AG04450 (cell line): ENCODE measurements around the gene INO80B. TPM values are rescaled to one million over a fixed set of nuclear protein-coding genes. Genes with fewer than 3 reads are reported as not detected.

Source experiments
- CTCF ChIA-PET: fragments of 300-600, 350-600 bp; formaldehyde crosslinking; extraction: SDS; loops from one replicate; lab custom pipeline; 2022; ENCODE audit warnings: antibody characterized with exemption, inconsistent platforms; lab: Charles Lee
- POLR2A ChIA-PET: fragments of 350-600 bp; formaldehyde crosslinking; extraction: SDS; loops from one replicate; lab custom pipeline; 2021; ENCODE audit warnings: antibody characterized with exemption, inconsistent platforms; lab: Yijun Ruan, JAX
- DNase-seq: peaks from one replicate; pipeline ENCODE4 v3.0.0-alpha.2; 2011; ENCODE audit warnings: low read depth, low spot score
- H3K27ac ChIP-seq: one replicate; pipeline ENCODE4 v1.5.1; 2012; ENCODE audit warnings: low read depth, low read length, control low read depth
- H3K27me3 ChIP-seq: one replicate; pipeline ENCODE4 v1.6.0; 2012; ENCODE audit warnings: low read length; ENCODE audit not compliant: control insufficient read depth, insufficient read depth
- H3K4me3 ChIP-seq: 2 replicates; pipeline ENCODE4 v1.5.1; 2011; ENCODE audit warnings: mild to moderate bottlenecking, low read depth, low read length, control low read depth
- H3K9me3 ChIP-seq: 2 replicates; pipeline ENCODE4 v1.5.1; 2012; ENCODE audit warnings: low read length; ENCODE audit not compliant: control insufficient read depth, insufficient read depth
- polyA plus RNA-seq: library from polyadenylated mRNA; depleted of rRNA; stranded (reverse); fragments of >200 nt; gene quantifications from 2 replicates; pipeline ENCODE4 v1.2.3, GENCODE V29; 2011
- TF ChIP-seq, protein P1 (sequence below): IDR thresholded peaks from 2 replicates; pipeline ENCODE4 v1.5.1; 2011; ENCODE audit warnings: low read depth, low read length, control low read depth, inconsistent platforms

The INO80B gene
- polyA plus RNA-seq, 1 experiment = 4.8 TPM

DNA sequence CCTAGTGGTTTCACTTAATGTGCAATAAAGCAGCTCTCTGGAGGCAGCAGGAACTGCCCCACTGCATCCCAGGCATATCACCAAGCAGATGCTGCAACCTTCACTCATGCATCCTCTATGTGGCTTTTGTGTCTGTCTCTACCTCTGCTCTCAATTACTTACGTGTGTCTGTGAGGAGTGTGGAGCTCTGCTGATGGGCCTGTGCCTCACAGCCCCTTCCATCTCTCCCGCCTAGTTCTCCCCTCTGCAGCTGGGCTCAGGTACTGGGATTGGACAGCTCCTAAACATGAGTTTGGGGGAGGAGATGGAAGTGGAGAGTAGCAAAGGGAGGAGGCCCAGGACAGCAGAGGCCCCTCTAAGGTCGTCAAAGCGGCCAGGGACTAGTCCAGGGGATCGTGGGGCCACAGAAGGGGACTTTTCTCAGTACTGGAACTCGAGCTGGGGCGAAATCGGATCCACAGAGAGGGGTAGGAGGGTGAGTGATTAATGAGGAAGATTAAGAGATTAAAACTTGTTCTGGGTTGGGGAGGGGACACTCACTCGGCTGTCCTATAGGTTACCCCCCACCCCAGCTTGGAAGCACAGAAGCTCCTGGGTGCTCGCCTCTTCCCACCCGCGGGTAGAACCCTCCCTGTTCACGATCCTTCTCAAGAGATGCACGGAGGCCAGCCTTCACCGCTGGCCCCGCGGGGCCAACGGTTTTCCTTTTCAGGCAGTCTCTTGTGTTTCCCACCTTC lies 46.6 kb downstream of the INO80B start:
- H3K9me3 ChIP-seq = no peaks in the 10 kb centered on the region; the same call in 1 of the 2 replicates
- H3K27ac ChIP-seq = no peak overlapping the region
- ChIA-PET POLR2A (interaction anchor here (0.7 to 1.2 kb wide), 3 partner anchors 11 to 809 kb away, joined by 3 to 5 read pairs (median 3); no protein-coding TSS in a partner anchor), CTCF (interaction anchor here (1.5 kb wide), 1 partner anchor 76 kb away, joined by 5 read pairs; no protein-coding TSS in a partner anchor)
- H3K4me3 ChIP-seq = no peak overlapping the region
- H3K27me3 ChIP-seq = peaks cover 40% of the 10 kb centered on the region
- TF ChIP-seq, protein P1, sequence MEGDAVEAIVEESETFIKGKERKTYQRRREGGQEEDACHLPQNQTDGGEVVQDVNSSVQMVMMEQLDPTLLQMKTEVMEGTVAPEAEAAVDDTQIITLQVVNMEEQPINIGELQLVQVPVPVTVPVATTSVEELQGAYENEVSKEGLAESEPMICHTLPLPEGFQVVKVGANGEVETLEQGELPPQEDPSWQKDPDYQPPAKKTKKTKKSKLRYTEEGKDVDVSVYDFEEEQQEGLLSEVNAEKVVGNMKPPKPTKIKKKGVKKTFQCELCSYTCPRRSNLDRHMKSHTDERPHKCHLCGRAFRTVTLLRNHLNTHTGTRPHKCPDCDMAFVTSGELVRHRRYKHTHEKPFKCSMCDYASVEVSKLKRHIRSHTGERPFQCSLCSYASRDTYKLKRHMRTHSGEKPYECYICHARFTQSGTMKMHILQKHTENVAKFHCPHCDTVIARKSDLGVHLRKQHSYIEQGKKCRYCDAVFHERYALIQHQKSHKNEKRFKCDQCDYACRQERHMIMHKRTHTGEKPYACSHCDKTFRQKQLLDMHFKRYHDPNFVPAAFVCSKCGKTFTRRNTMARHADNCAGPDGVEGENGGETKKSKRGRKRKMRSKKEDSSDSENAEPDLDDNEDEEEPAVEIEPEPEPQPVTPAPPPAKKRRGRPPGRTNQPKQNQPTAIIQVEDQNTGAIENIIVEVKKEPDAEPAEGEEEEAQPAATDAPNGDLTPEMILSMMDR = no peak
- no peak for DNase-seq

DNA sequence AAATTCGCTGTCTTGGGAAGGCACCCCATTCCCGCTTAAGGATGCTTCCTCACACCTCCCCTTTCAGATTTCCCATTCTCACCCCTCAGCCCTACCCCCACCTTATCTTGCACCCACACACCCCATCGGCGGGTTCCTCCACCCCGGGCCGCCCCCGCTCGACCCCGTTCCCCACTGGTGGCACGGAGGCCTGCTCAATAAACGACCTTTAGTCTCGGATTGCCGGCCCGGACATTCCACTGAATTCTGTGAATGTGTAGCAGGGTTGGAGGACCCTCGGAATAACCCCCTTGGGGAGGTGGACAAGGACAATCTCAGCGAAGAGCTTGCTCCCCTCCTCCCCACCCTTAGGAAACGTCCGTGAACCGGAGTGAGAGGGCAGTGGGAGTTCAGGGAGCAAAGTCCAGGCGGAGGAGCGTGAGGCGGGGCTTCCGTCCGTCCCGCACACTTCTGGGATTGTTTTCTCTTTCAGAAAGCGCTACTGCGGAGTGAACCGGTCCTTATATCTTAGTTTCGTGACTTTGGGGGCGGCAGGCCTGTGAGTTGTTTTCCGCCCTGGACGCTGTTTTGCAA lies 47.3 kb downstream of the INO80B start:
- Histone ChIP-seq H3K9me3 (no peaks in the 10 kb centered on the region; the same call in 1 of the 2 replicates), H3K27me3 (peaks cover 40% of the 10 kb centered on the region), H3K27ac (no peak overlapping the region), H3K4me3 (peak overlapping the region; percentile 62)
- TF ChIP-seq, protein P1 = no peak
- ChIA-PET POLR2A (interaction anchor here (1.2 kb wide), 1 partner anchor 62 kb away, joined by 3 read pairs; no protein-coding TSS in a partner anchor), CTCF (no interaction called here)
- no peak for DNase-seq

DNA sequence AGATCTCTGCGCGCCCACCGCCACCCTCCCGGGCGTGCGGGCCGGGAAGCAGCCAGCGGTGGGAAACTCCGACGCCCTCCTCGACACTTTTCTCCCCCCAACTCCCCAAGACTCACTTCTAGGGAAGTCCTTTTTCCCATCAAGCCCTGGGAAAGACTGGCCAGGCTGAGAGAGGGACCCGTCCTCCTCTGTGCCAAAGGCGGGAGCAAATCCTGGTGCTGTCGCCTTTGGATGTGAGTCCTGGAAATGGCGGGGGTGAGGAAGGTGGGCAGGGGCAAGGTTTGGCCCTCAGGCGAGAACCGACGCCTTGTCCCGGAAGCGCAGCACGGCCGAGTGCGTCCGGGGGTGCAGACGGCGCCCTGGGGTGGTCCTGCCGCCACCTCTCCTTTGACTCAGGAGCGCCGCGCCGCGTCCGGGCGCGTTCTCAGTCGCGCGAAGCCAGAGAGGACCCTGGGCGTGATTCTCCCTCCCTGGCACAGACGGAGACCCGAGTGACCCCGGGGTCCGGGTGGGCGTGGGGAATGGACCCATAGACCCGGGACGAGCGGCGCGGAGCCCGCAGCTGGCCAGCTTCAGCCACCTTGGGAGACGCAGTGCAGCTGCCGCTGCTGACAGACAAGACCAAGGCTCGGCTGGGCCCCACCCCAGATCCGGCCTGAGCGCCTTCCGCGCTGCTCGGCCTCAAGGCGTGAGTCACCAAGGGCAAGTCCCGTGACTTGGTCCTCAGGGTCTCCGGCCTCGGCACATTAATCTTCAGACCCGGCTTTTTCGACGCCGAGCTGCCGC lies 48.0 kb downstream of the INO80B start:
- Histone ChIP-seq H3K27ac (peak overlapping the region; percentile 90), H3K9me3 (no peaks in the 10 kb centered on the region; the same call in 1 of the 2 replicates), H3K4me3 (peak overlapping the region; percentile 62), H3K27me3 (peaks cover 34% of the 10 kb centered on the region)
- DNase-seq = peak; percentile 58
- POLR2A ChIA-PET = interaction anchor here (1.2 to 2.7 kb wide), 5 partner anchors 15 to 51 kb away, joined by 3 to 12 read pairs (median 4); partner anchors contain the start of genes AUP1, CCDC142, HTRA2 and LOXL3
- TF ChIP-seq, protein P1 = peak; percentile 40
- CTCF ChIA-PET = interaction anchor here (1.2 to 2.7 kb wide), 3 partner anchors 20 to 168 kb away, joined by 4 to 11 read pairs (median 9); partner anchors contain the start of genes CCDC142 and TTC31

DNA sequence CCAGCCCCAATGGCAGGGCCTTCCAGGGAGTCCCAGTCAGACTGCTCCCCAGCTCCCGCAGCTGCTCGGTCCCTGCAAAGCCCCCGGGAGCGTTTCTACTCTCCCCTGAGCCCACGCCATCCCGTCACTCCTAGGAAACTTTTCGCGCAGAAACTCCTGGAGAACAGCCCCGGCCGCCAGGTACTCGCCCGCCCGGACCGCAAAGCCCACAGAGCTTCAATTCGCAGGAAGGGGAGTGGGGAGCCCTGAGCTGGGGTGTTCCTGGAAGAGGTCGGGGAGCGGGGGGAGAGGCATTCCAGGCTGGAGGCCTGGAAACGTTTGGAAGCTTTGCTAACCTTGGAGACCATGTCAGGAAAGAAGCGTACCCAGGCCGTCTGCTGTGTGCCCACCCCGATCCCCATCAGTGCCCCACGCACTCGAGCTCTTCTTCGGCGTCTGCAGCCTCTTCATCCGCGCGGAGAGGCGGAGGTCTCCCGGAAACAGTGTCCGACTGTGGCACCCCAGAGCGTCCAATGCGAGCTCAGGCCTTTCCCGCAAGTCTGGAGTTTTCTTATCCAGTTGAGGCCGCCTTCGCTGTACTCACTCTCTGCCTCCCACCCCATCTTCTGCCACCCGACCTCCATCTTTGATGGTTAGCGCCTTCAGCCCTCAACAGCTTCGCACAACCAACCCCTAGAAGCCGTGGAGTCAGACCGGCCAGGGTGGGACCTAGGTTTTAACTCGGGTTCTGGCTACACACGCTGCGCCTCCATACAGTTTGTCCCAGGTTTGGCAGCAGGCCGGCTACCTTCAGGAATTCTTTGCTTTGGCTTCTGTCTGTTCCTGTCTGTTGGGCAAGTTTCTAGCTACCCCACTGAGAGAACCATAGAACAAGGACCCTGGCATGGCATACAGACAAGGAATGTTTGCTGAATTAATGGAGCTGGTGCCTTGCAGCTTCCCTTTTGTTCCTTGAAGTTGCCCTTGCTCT lies 48.9 kb downstream of the INO80B start:
- no peak for DNase-seq
- Histone ChIP-seq H3K9me3 (no peaks in the 10 kb centered on the region; the same call in 1 of the 2 replicates), H3K4me3 (peak overlapping the region; percentile 62), H3K27me3 (peaks cover 27% of the 10 kb centered on the region), H3K27ac (peak overlapping the region; percentile 90)
- CTCF ChIA-PET = interaction anchor here (0.9 to 2.7 kb wide), 4 partner anchors 21 to 169 kb away, joined by 3 to 11 read pairs (median 6); partner anchors contain the start of genes CCDC142 and TTC31
- POLR2A ChIA-PET = interaction anchor here (0.5 to 2.7 kb wide), 6 partner anchors 16 to 283 kb away, joined by 3 to 12 read pairs (median 4); partner anchors contain the start of genes AUP1, CCDC142, HTRA2 and LOXL3
- TF ChIP-seq, protein P1 = no peak
